Hematopoietic multipotent progenitor cell (in vitro differentiated cells): ENCODE data around the gene BAIAP2. TPM values are rescaled to one million over a fixed set of nuclear protein-coding genes. Genes with fewer than 3 reads are reported as not detected.

Source experiments
- DNase-seq, 3 donors: peaks; one replicate each; pipeline ENCODE4 v3.0.0-alpha.2; 2011 to 2015; ENCODE audit warnings: low read depth in 2 of 3, low spot score in 2 of 3
- total RNA-seq: library from RNA; depleted of rRNA; stranded (reverse); fragments of >200 nt; gene quantifications from one replicate; pipeline ENCODE4 v1.2.3, GENCODE V29; 2012

BAIAP2 gene
- total RNA-seq, 1 donor = 5.1 TPM

DNA sequence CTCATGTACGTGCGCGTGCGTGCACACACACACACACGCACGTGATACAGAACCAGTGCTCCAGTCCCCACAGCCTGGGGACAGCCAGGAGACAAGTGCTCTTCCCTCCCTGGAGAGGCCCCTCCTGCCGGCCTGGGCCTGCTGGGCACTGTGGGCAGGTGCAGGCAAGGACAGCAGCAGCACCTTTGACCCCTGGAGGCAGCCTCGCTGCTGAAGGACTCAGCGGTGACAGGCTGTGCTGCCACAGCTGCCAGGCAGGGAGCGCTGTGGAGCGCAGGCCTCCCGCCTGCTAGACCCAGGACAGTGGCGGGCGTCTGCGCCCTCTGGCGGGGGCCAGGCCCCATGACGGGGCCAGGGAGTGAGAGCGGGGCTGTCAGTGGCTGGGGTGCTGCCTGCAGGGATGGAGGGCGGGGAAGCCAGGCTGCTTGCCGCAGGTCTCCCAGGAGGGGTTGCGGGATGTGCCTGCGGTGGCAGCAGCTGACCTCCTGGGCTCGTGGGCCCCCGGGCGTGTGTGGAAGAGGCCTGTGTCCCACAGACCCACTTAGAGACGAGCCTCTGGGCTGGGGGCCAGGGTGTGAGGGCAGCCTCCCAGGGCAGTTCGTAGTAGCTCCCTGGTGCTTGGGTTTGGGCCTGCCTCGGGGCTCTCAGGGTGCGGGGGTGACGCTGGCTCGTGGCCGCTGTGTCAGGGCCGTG is 66.8 kb downstream of the BAIAP2 start:
- DNase-seq = peak; percentile 77 to 87 (median 84)

DNA sequence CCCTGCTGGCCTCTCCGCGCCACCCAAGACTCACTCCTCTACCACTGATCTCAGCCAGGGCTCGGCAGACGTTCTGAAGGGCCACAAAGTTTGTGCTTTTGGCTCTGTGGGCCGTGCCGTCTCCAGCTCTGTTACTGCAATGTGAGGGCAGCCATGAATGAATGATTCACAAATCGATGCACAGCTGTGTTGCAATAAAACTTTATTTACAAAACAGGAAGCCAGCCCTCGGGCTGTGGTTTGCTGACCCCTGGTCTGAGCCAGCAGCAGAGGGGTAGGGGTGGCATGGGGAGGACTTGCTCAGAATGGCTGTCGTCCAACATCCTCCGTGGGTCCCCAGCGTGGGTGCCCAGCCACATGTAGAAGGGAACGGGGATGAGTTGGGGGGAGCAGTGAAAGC is 67.4 kb downstream of the BAIAP2 start:
- no peak for DNase-seq

DNA sequence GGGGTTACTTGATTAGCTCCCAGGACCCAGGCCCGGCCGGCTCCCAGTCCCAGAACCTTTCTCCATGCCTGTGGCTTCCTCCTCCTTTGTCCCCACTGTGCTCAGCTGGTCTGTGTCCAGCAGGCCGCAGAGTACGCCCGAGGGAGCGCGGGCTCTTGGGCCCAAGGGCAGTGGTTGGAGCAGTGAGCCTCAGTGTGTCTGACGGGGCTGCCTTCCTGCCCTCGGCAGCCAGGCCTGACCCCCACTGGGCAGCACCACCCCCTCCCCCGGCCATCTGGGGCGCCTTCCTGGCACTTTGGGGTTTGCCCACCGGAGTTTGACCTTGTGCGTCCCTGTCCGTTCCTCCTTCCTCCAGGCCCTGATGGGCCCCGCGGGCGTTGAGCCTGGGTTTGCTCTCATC is 67.9 kb downstream of the BAIAP2 start:
- no peak for DNase-seq

DNA sequence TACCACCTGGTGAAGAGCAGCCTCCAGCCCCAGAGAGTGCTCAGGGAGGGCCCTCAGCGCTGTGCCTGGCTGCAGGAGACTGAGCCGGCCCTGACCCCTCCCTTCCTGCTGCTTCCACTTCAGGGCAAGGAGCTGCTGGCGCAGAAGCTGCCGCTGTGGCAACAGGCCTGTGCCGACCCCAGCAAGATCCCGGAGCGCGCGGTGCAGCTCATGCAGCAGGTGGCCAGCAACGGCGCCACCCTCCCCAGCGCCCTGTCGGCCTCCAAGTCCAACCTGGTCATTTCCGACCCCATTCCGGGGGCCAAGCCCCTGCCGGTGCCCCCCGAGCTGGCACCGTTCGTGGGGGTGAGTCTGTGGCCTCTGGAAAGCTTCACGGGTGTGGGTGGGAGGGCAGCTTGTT is 68.4 kb downstream of the BAIAP2 start:
- DNase-seq = no peak

DNA sequence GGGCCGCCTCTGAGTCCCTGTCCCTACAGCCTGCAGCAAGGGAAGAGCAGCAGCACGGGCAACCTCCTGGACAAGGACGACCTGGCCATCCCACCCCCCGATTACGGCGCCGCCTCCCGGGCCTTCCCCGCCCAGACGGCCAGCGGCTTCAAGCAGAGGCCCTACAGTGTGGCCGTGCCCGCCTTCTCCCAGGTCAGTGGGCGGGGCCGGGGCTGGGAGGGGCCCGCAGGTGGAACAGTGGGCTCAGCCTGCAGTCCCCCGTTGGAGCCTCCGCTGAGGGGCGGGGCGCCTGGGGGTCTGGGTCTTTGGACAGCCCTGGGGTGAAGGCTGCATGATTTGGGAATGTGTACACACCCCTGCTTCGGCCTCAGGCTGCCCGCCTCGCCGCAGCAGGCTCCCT is 71.8 kb downstream of the BAIAP2 start:
- DNase-seq = no peak

DNA sequence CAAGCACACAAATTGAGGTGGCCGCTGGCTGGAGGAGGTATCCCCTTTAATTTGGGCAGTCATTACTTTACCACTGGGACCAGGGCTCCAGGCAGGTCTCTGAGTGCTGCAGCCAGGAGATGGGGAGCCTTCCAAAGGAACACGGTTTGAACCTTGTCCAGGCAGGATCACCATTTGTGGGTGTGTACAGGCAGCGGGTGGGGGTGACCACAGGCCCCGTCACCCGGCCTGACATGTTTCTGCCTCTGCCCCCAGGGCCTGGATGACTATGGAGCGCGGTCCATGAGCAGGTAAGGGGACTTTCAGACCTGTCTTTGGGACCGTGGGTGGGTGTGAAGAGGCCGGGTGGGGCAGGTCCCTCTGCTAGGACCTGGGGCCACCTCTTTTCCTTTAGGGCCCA is 73.3 kb downstream of the BAIAP2 start:
- DNase-seq = no peak

DNA sequence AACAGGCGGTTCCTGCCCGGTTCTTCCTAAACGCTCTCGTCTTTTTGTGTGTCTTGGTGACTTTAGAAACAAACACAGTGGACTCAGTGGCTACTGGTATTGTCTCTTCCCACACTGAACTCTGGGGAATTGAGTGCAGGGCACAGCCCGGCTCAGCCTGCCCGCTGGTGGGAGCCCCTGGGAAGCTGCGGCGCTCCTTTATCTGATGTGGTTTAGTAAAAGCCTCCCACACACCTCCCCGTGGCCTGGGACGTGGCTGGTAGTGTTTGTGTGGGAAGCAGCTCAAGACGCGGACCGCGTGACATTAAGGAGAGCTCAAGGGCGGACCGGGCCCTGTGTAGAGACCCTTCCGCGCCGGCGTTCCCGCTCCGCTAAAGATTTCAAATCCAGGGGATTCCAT is 75.0 kb downstream of the BAIAP2 start:
- no peak for DNase-seq

DNA sequence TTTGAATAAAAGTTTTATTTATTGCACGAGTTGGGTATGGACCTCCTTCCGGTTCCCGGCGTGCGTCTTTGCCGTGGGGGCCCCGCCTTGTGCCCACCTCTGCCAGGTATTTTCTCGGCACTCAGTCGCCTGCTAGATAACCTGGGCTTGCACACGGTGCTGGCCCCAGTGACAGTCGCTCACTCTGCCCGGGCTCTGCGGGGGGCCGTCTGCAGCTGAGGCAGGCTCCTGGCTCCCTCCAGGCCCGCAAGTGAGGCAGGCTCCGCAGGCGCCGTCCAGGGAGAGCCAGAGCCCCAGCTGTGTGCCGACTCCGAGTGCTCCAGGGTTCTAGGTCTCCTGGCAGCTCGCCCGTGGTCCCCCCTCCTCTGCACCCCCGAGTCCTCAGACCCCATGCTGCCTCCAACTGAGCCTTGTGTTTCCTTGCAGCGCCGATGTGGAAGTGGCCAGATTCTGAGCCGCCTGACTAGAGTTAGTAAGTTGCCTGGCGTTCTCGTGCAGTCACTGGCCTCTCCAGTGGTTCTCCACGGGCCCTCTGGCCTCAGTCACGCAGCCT is 75.6 kb downstream of the BAIAP2 start:
- DNase-seq = no peak

DNA sequence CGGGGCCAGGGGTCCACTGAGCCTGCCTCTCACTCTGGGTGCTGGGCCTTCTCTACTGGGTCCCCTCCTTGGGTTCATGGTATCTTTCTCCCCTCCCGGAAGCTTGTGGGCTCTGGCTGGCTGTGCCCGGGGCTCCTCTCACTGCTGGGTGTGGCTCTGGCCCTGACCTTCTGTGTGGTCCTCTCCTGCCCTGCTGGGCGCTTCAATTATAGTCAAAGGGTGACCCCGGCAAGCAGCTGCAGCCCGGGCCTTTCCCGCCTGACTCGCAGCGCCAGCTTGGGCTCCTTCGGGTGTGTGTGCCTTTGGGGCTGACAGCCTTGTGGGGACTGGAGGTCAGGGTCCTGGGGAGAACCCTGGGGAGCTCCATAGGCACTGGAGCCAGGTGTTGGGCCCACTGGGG is 76.1 kb downstream of the BAIAP2 start:
- no peak for DNase-seq

DNA sequence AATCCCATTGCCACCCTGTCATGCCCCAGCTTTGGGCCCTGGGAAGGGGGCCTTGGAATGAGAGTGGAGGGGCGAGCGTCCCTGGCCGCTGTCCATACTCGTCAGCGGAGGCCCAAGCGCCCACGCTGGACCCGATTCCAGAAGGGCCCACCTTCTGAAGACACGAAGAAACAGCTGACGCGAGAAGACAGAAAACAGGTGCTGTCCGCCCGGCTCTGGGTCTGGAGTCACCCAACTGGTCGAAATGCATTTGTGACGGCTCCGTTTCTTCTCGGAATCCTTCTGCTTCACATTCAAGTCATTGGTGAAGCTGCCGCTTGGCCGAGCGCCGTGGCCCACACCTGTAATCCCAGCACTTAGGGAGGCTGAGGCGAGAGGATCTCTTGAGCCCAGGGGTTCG is 77.5 kb downstream of the BAIAP2 start:
- DNase-seq = no peak

DNA sequence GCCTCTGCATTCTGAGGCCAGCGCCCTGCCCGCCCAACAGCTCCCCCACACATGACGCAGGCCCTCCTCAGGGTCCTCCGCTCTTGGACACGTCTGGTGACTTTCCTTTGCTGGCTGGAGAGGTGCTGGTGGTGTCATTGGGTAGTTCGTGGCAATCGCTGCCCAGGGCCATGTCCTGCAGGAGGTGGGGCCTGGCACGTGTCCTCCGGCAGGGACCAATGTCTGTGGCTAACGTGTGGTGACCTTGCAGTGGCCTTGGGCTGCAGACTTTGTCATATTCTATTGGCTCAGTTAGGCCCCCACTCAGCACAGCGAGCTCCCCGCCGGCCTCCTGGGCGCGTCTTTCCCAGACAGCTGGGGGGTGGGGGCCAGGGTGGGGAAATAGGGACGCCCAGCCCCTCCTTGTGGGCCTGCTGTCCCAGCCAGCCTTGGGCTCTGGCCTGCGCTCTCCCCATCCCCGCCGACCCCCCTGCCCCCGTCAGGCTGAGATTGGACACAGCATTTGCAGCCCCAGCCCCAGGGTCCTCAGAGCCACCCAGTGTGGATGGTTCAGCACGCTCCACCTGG is 78.3 kb downstream of the BAIAP2 start:
- DNase-seq = no peak

DNA sequence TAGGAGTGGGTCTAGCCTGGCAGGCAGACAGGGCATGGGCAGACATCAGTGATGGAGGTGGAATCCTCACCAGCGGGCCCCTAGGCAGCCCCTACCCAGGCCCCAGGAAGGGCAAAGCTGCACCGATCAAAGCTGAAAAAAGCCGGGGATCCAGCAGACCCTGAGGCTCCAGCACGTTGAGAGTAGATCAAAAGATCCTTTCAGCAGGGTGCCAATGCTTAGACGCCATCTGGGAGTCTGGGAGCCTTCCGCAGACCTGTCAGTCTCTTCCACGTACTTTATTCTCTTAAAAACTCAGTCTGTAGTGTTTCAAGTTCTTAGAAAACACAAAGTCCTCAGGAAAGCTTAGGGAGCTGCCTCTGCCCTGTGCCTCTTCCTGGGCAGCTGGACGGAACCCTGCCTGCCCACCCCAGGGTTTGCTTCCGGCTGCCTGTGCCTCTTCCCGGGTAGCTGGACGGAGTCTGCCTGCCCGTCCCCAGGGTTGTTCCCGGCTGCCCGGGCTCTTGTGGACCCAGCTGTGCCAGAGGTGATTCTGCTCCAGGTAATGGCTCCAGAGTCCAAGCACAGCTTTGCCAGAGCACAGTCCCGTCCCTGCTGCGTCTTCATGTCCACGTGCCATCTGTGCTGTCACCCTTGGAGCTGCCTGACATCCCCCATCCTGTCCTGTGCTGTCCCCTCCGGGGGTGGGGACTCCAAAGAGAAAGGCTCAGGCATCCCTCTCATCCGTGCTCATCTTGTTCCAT is 79.6 kb downstream of the BAIAP2 start:
- DNase-seq = no peak

DNA sequence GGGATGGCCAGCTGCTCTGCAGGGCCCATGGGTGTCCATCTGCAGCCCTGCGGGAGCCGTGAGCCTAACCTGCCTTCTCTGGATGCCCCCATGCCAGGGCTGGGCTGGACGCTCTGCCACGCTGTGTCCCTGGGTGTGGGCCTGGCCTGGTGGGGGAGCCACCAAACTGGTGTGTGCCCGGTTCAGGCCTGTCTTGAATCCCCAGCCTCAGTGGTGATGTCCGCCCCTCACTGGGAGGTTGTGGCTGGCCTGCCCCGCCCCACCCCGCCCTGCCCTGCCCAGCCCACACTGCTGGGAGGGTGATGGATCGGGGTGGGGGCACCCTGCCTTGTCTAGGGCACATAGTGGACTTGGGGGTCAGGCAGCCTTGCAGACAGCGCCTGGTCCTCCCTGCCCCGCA is 80.3 kb downstream of the BAIAP2 start:
- DNase-seq = no peak

DNA sequence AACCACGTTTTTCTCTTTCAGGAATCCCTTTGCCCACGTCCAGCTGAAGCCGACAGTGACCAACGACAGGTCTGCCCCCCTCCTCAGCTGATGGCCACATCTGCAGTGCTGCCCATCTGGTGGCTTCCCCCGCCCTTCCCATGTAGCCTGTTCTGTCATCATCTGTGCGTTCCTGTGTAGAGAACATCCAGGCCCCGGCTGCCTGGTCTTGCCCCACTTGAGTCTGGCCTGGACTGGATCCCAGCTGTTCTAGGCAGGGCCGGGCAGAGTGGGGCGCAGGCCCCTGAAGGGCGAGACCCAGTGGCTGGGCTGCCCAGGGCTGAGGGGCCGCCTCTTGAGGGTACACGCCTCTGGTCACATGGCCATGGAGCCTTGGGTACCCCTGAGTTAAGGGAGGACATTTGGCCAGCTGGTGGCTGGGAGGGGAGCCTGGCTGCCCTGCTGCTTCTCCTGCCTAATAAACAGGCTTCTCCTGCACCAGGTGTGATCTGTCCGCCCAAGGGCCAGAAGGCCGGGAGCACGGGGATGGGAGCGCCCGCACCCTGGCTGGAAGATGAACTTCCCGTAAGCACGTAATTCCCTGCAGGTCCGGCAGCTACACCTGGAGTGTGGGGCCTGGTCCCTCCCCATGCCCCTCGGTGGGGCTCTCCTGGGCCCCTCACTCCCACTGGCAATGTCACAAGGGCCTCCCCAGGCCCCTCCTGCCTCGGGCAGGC is 81.0 kb downstream of the BAIAP2 start:
- no peak for DNase-seq

DNA sequence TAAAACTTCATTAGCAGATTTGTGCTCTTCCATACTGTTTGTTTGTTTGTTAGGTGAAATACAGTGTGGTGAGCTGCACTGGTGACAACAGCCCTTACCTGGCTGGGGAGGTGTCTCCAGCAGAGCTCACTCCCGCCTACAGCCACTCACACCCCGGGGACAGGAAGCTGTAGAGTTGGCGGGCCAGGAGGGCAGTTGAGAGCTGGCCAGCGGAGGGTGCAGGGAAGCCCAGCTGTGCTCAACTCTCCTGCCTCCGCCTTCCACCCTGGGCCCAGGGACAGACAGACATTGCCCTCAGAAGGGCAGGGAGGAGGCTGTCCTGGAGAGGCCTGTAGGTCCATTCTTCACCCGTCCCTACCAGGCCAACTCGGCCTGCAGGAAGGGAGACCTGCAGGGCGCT is 81.8 kb downstream of the BAIAP2 start:
- DNase-seq = no peak

DNA sequence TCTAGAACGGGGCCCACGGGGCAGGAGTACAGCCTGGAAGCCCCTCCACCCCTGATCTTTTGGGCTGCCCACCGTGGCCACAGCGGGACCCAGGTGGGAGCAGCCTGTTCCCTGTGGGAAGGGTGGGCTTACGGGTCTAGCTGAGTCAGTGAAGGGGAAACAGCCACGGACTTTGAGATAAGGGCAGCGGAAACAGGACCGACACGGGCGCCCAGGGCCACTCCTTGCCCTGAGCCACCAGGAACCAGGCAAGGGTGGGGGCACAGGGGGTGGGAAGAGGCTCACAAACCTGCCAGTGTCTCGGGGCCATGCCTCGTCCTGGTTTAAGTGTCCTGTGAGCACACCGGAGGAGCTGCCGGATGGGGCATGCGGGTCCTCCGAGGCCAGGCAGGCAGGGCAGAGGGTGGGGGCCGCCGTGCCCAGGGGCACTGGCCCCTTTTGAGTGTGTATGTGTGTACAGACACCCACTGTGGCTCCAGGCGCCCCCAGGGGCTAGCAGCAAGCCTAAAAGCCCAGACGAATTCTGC is 82.8 kb downstream of the BAIAP2 start:
- DNase-seq = no peak

DNA sequence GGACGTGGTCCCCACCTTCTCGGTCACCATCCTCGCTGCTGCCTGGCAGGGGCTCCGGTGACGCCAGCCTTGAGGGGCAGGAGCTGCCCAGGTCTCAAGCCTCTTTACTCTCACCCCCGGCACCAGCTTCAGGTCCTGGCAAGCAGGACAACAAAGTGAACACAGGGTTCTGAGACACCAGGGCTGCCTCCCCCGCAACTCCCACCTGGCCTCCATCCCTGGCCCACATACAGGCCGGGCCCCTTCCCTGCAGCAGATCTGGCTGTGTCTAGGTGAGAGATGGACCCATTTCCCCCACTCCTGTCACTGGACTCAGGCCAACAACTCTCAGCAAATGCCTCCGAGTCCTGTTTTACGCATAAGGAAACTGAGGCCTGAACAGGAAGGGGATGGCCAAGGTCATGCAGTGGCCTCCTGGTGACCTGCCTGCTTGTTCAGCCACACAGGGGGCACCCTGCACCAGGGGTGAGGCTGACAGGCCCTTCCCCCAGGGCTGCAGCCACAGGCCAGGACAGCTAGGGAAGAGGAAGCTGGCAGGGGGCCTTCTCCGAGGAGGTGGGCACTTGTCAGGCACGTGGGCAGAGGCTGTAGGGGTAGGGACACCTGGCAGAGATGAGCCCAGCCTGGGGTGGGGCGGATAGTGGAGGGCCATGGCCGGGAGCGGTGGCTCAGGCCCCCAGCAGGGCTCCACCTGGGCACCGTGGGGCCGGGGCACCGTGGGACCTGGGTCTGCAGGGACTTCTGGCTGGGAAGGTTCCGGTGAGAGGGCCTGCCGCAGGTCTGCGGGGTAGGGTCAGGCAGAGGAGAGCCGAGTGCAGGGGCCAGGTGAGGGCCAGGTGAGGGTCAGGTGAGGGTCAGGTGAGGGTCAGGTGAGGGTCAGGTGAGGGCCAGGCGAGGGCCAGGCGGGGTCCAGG is 83.6 kb downstream of the BAIAP2 start:
- DNase-seq = no peak

DNA sequence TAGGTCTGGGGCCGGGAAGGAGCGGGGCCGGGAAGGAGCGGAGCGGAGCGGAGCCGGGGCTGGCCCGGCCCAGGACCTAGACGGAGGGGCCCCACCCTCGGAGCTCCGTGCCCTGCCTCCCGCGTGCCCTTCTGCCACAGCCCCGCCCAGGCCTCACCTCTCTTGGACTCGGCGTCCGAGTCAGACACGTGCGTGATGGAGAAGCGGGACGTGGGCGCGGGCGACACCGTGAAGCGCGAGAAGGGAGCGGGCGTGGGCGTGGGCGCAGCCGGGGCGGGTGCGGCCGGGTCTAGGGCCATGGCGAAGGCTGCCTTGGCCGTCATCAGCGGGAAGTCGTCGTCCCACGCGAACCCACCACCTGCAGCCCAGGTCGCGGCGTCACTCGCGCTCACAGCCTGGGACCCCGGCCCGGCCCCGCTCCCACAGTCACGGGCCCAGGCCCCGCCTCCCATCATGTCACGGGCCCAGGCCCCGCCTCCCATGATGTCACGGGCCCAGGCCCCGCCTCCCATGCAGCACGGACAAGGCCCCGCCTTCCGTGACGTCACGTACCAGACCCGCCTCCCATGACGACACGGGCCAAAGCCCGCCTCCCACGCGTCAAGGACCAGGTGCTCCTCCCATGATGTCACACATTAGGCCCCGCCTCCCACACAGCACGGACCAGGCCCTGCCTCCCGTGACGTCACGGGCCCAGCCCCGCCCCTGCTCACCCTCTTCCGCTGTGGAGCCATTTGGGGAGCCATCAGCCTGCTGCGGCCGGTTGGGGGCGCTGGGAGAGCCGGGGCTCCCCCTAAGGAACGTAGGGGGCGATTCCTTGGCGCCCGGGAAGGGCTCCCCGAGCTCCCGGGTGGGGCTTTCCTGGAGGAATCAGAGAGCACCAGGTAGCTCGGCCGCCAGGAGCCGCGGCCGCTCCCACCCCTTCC is 84.5 kb downstream of the BAIAP2 start:
- peak; percentile 74 to 91 (median 89) for DNase-seq

DNA sequence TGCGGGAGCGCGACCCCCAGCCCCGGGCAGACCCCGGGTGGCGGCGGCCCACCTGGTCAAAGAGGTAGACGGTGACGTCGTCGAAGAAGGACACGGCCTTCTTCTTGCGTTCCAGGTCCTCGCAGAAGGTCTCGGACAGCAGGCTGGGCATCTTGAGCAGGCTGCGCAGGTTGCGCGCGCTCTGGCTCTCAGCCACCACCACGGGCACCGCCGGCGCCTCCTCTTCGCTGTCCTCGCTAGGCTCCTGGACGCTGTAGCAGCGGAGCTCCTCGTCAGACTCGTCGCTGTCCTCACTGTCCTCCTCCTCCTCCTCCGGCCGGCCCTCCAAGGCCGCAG is 85.2 kb downstream of the BAIAP2 start:
- DNase-seq = no peak
